Natural killer cell treated with Interleukin-12 subunit alpha and Interleukin-12 subunit beta and Interleukin-15 and Interleukin-18, amount 100 ng/mL, for 72 hours (primary cell): Measurements from ENCODE around the gene TMA7. TPM values are rescaled to one million over a fixed set of nuclear protein-coding genes. Genes with fewer than 3 reads are reported as not detected.
"Not testable (repeated sequence)": the region's sequence is repeated elsewhere in the genome, so short reads cannot be mapped to it uniquely, and the experiment has no call there.

Experiments used
- ATAC-seq, 2 donors: fragments of 150-1000 bp; cut with Tn5 transposase in 1 of 2; sonication (Bioruptor Pico), chemical (Tn5 transposase) in 1 of 2; 2 replicates each; pipeline ENCODE4 v1.10.0; 2021
- DNase-seq: peaks from one replicate; pipeline ENCODE4 v3.0.0; 2022; ENCODE audit warnings: low spot score
- H3K27ac Mint-ChIP-seq, 2 donors: 1 replicate in 1 of 2; 2 replicates in 1 of 2; pipeline ENCODE4 v1.8.0; 2022; ENCODE audit warnings: mixed read lengths in 2 of 2, mild to moderate bottlenecking in 1 of 2, moderate library complexity in 1 of 2
- H3K27me3 Mint-ChIP-seq, 2 donors: 1 replicate in 1 of 2; 2 replicates in 1 of 2; pipeline ENCODE4 v1.8.0; 2022; ENCODE audit warnings: mixed read lengths in 2 of 2
- H3K36me3 Mint-ChIP-seq: one replicate; pipeline ENCODE4 v1.8.0; 2022; ENCODE audit warnings: mixed read lengths
- H3K4me1 Mint-ChIP-seq, 2 donors: 1 replicate in 1 of 2; 2 replicates in 1 of 2; pipeline ENCODE4 v1.8.0; 2022; ENCODE audit warnings: low read depth in 2 of 2, mixed read lengths in 2 of 2, mild to moderate bottlenecking in 1 of 2
- H3K4me3 Mint-ChIP-seq: one replicate; pipeline ENCODE4 v1.8.0; 2022; ENCODE audit warnings: mixed read lengths
- H3K9me3 Mint-ChIP-seq: 2 replicates; pipeline ENCODE4 v1.8.0; 2022; ENCODE audit warnings: mixed read lengths
- total RNA-seq, 2 donors: library from RNA; stranded (reverse); gene quantifications; one replicate each; pipeline ENCODE4 v1.2.3, GENCODE V29; 2022

TMA7 gene
- total RNA-seq, 2 donors from 2014 or later: 202 to 217 TPM

DNA sequence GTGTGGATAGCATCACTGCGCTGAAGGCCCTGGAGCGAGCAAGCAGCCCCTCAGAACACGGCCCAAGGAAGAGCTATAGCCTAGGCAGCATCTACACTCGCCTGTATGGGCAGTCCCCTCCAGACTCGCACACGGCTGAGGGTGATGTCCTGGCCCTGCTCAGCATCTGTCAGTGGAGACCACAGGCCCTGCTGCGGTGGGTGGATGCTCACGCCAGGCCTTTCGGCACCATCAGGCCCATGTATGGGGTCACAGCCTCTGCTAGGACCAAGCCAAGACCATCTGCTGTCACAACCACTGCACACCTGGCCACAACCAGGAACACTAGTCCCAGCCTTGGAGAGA is 27.0 kb downstream of the TMA7 start:
- H3K4me1 Mint-ChIP-seq: peaks cover 39 to 41% of the 10 kb centered on the region in 2 donors
- no peaks in the 10 kb centered on the region for H3K27me3 Mint-ChIP-seq
- H3K4me3 Mint-ChIP-seq: peak overlapping the region; percentile 92
- H3K9me3 Mint-ChIP-seq: no peaks in the 10 kb centered on the region
- ATAC-seq: no peak
- no peak for DNase-seq
- H3K36me3 Mint-ChIP-seq: no peaks in the 10 kb centered on the region
- peak overlapping the region; percentile 96 to 100 for H3K27ac Mint-ChIP-seq

DNA sequence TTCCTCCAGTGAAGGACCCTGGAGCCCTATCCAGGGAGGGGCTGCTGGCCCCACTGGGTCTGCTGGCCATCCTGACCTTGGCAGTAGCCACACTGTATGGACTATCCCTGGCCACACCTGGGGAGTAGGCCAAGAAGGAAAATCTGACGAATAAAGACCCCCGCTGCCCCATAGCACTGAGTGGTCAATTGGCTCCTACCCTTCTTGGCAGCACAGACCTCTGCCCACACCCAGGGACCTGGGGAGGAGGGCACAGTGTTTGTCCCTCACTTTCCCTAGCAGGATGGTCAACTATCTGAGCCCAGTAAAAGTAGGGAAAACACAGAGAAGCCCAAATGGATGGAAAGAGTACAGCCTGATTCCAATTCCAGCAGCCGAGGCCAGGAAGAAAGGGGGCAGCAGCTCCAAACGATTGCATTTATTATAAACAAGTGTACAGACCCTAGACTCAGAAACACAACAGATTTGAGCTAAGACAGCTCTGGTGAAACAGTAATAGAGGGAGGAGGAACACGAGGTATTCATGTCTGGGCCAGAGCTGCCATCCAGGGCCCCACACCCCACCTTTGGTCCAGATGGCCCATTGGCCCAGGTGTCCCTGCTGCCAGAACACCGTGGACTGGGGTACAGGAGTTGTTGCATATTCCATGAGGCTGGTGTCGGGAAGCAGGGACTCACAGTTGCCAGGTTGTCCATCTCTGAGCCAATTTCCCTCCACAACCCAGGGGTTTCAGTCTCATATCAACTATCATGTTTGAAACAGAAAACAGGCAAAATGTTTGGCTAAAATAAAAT is 27.6 kb downstream of the TMA7 start:
- Mint-ChIP-seq H3K36me3 (no peaks in the 10 kb centered on the region), H3K4me3 (peak overlapping the region; percentile 92), H3K4me1 (peaks cover 39 to 41% of the 10 kb centered on the region in 2 donors), H3K9me3 (no peaks in the 10 kb centered on the region), H3K27me3 (no peaks in the 10 kb centered on the region), H3K27ac (peak overlapping the region; percentile 96 to 100)
- ATAC-seq: no peak
- DNase-seq: no peak

DNA sequence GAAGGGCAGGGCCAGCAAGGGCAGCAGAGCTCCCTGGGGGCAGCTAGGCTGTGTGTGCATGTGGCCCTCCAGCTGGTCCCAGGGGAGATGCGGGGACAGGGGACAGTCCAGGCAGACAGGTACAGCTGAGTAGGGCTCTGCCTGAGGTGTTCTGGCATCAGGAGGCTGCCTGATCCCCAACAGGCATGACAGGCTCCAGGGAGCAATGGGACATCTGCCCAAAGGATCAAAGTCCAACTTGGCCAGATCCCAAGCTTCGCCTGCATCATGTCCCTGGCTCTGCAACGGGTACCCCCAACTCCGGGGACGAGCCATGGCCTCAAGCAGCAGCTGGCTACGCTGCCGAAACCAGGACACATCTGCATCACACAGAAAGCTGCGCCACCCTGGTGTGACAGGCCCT is 28.3 kb downstream of the TMA7 start:
- DNase-seq: no peak
- peak overlapping the region; percentile 96 to 100 for H3K27ac Mint-ChIP-seq
- H3K27me3 Mint-ChIP-seq: no peaks in the 10 kb centered on the region
- H3K36me3 Mint-ChIP-seq: no peaks in the 10 kb centered on the region
- no peaks in the 10 kb centered on the region for H3K9me3 Mint-ChIP-seq
- no peak for ATAC-seq
- H3K4me1 Mint-ChIP-seq: peaks cover 45 to 48% of the 10 kb centered on the region in 2 donors
- H3K4me3 Mint-ChIP-seq: peak overlapping the region; percentile 92

DNA sequence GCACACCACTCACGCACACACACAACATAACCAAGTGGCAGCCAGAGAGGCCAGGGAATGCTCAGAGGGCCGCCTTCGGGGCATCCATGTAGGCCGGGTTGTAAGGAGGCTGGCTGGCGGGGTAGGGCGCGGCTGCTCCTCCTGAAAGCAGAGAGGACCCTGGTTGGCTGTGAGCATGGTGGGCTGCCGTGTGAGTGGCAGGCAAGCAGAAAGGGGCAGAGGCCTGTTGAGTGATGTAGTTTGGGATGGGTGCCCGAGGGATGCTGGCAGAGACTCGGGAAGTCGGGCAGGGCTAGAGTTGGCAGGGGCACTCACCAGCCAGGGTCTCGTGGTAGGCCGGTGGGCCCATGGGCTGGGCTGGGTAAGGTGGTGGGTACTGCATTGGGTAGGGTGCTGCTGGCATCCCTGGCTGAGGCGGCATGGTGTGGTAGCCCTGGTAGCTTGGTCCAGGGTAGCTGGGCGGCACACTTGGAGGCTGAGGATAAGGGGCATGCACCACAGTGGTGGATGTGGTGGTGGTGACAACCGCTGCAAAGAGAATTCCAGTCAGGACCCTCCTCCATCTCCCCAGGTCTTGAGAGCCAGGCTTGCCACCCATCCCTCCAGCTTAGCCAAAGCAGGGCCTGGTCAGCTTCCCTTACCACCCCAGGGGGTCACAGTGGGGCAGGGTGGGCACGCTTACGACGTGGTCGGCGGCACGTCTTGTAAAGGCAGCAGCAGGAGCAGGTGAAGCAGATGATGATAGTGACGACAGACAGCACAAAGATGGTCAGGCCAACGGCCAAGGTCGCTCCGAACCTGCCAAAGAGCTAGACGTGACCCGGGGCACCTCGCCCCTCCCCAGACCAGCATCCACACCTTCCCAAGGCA is 29.2 kb downstream of the TMA7 start:
- peak overlapping the region; percentile 96 to 100 for H3K27ac Mint-ChIP-seq

DNA sequence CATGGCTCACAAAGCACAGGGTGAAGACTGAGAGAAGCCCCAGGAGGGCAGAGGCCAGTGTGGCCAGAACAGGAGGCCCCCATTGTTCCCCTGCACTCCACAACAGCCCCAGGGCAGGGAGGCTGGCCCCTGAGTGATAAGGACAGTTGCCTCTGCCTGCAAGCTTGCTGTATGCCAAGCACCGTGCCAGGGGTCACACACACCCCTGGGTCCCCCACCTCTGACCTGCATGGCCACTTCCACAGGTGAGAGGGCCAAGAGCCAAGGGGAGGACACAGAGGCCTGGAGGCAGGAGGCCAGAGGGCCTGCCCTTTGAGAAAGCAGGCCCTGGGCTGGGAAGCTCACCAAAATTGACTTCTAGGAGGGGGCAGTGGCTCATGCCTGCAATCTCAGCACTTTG is 30.2 kb downstream of the TMA7 start:
- DNase-seq (no peak), ATAC-seq (no peak)
- peak overlapping the region; percentile 40 for H3K4me3 Mint-ChIP-seq
- peak overlapping the region; percentile 96 to 100 for H3K27ac Mint-ChIP-seq
- no peaks in the 10 kb centered on the region for H3K9me3 Mint-ChIP-seq
- H3K36me3 Mint-ChIP-seq: no peaks in the 10 kb centered on the region
- peaks cover 57 to 59% of the 10 kb centered on the region in 2 donors for H3K4me1 Mint-ChIP-seq
- H3K27me3 Mint-ChIP-seq: no peaks in the 10 kb centered on the region

More for the DNA sequence above, 29.2 kb downstream of the TMA7 start:
- Mint-ChIP-seq H3K9me3 (no peaks in the 10 kb centered on the region), H3K27me3 (no peaks in the 10 kb centered on the region), H3K4me3 (peak overlapping the region; percentile 40), H3K4me1 (peaks cover 49 to 52% of the 10 kb centered on the region in 2 donors), H3K36me3 (no peaks in the 10 kb centered on the region)
- no peak for DNase-seq
- ATAC-seq: no peak

DNA sequence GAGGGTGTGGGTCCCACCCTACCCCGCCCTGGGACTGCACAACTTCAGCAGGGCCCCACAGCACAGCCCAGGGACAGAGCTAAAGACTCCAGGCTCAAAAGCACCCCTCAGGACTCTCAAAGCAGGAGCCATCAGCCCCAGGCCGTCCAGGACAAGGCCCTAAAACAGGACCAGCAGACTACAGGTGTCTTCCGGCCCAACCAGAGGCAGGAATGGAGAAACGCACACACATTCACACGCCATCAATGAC is 32.5 kb downstream of the TMA7 start:
- H3K4me1 Mint-ChIP-seq: peaks cover 46 to 47% of the 10 kb centered on the region in 2 donors
- peak overlapping the region; percentile 97 for H3K4me3 Mint-ChIP-seq
- H3K9me3 Mint-ChIP-seq: no peaks in the 10 kb centered on the region
- no peak for DNase-seq
- H3K36me3 Mint-ChIP-seq: no peaks in the 10 kb centered on the region
- no peaks in the 10 kb centered on the region for H3K27me3 Mint-ChIP-seq
- ATAC-seq: peak in 1 of 2 donors; percentile 33
- H3K27ac Mint-ChIP-seq: peak overlapping the region; percentile 96 to 100

DNA sequence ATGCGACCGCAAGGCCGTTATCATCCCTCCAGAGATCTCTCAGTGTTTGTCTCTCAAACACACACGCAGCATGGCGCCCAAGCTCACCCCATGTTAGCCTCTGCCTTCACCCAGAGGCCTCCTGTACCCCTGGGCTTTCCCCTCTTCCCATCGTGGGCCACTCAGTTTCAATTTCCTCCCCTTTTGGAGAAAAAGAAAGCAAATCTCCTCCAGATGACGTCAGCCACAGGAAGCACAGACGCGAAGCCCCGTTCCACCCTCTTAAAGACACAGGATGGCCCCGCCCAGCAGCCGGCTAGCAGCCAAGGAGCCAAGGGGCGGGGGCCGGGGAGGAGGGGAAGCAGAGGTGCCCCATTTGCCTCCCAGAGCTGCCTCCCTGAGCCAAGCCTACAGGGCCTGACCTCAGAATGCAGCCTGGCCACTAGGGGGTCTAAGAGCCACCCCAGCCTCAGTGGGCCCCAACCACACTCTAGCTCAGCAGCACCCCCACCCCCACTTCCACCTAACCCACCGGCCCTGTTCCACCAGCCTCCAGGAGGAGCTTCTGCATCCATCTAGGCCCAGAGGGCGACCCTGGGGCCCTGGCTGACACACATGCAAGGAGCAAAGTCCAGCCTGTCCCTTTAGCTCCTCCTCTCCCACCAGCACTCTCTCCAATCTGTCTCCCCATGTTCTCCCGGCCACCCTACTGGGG is 33.0 kb downstream of the TMA7 start:
- H3K27ac Mint-ChIP-seq: peak overlapping the region; percentile 96 to 100
- peak overlapping the region; percentile 97 for H3K4me3 Mint-ChIP-seq
- ATAC-seq: peak; percentile 93 to 94
- H3K9me3 Mint-ChIP-seq: no peaks in the 10 kb centered on the region
- peaks cover 46 to 47% of the 10 kb centered on the region in 2 donors for H3K4me1 Mint-ChIP-seq
- peak; percentile 94 for DNase-seq
- H3K27me3 Mint-ChIP-seq: no peaks in the 10 kb centered on the region
- H3K36me3 Mint-ChIP-seq: no peaks in the 10 kb centered on the region

DNA sequence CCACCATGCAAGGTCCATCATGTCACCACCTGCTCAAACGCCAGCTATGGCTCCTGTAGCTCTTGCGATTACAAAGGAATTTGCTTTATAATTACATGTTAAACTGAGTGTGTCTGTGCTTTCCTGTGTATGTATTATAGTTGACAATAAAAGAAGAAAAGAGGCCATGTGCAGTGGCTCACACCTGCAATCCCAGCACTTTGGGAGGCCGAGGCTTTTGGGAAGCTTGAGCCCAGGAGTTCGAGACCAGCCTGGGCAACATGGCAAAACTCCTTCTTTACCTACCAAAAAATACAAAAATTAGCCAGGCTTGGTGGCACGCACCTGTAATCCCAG is 33.5 kb downstream of the TMA7 start:
- Mint-ChIP-seq H3K4me3 (peak overlapping the region; percentile 97), H3K27me3 (no peaks in the 10 kb centered on the region), H3K36me3 (no peaks in the 10 kb centered on the region), H3K27ac (peak overlapping the region; percentile 96 to 100), H3K4me1 (peaks cover 49% of the 10 kb centered on the region in 2 donors), H3K9me3 (no peaks in the 10 kb centered on the region)
- DNase-seq (no peak), ATAC-seq (no peak)

DNA sequence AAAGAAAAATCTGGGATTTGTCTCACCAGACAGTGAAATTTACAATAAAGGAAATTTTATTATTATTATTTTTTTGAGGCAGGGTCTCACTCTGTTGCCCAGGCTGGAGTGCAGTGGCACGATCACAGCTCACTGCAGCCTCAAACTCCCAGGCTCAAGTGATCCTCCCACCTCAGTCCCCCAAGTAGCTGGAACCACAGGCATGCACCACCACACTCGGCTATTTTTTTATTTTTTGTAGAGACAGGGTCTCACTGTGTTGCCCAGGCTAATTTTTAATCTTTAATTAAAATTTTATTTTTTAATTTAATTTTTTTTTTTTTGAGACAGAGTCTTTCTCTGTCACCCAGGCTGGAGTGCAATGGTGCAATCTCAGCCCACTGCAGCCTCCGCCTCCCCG is 34.0 kb downstream of the TMA7 start:
- H3K4me1 Mint-ChIP-seq: peaks cover 49% of the 10 kb centered on the region in 2 donors
- H3K27ac Mint-ChIP-seq: peak overlapping the region; percentile 96 to 100
- H3K27me3 Mint-ChIP-seq, H3K4me3 Mint-ChIP-seq, ATAC-seq, DNase-seq, H3K36me3 Mint-ChIP-seq, H3K9me3 Mint-ChIP-seq: not testable (repeated sequence)

DNA sequence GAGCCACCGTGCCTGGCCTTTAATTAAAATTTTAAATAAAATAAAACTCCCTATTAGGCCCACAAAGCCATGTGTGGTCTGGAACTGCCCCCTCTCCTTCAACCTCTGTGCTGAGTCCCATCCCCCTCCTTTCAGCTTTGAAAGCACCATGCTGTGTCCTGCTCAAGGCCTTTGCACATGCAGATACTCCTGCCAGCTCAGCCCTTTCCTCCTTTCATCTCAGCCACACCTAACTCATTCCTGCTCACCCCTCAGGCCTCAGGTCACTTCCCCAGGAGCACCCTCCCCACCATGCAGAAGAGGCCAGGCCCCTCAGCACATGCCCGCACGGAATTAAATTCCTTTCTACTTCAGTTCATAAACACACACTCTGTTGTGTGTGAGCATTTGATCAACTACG is 34.6 kb downstream of the TMA7 start:
- peaks cover 48% of the 10 kb centered on the region in 2 donors for H3K4me1 Mint-ChIP-seq
- peak overlapping the region; percentile 39 for H3K4me3 Mint-ChIP-seq
- ATAC-seq (no peak), DNase-seq (no peak)
- H3K9me3 Mint-ChIP-seq: no peaks in the 10 kb centered on the region
- H3K27ac Mint-ChIP-seq: peak overlapping the region; percentile 54 to 67
- H3K36me3 Mint-ChIP-seq: no peaks in the 10 kb centered on the region
- no peaks in the 10 kb centered on the region for H3K27me3 Mint-ChIP-seq

DNA sequence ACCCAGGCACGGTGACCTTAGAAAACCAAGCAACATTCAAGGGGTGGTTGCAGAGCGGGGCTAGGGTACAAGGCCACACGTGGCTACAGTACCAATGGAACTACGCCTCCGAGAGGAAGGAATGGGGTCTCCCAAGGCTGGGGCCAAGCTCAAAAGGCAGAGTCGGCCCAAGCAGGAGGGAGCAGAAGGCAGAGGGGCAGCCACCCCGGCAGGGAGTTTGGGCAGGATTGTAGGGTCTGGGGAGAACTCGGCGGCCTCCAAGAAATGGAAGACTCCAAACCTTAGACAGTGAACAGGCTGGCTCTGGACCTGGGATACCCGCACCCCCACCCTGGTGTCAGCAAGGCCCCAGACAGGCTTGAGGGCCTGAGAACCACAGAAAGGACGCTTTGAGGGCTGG is 35.1 kb downstream of the TMA7 start:
- Mint-ChIP-seq H3K27ac (peak overlapping the region; percentile 54 to 67), H3K4me3 (peak overlapping the region; percentile 39), H3K36me3 (no peaks in the 10 kb centered on the region), H3K27me3 (no peaks in the 10 kb centered on the region), H3K4me1 (peaks cover 44 to 45% of the 10 kb centered on the region in 2 donors), H3K9me3 (no peaks in the 10 kb centered on the region)
- no peak for DNase-seq
- no peak for ATAC-seq

DNA sequence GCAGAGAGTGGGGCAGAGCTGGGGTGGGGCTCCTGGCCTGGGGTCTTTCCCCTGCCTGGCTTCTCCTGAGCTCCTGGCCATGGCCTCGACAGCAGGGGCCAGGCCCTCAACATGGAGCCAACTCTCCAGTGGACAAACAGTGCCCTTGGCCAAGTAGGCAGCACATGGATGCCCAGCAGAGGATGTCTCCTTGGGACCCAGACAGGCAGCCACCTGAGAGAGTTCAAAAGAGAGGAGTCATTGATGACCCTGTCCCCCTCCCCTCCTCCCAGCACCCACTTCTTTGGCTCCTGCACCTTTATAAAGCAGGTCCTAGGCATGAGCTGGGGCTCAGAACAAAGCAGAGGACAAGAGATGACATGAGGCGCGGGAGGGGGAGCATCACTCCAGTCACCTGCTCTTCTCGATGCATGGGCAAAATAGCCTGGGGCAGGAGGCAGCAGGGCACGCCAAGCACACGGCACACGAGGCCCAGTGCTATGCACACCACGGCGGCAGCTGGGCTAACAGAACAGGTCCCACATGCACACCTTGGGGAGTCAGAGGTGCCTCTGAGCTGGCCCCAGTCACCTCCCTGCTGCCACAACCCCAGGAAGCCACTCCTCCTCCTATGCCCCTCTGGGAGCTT is 36.5 kb downstream of the TMA7 start:
- H3K9me3 Mint-ChIP-seq: no peaks in the 10 kb centered on the region
- ATAC-seq: no peak
- no peaks in the 10 kb centered on the region for H3K36me3 Mint-ChIP-seq
- H3K27ac Mint-ChIP-seq: peak overlapping the region; percentile 67 to 94
- no peak for DNase-seq
- peaks cover 43 to 47% of the 10 kb centered on the region in 2 donors for H3K4me1 Mint-ChIP-seq
- no peaks in the 10 kb centered on the region for H3K27me3 Mint-ChIP-seq
- no peak overlapping the region for H3K4me3 Mint-ChIP-seq

DNA sequence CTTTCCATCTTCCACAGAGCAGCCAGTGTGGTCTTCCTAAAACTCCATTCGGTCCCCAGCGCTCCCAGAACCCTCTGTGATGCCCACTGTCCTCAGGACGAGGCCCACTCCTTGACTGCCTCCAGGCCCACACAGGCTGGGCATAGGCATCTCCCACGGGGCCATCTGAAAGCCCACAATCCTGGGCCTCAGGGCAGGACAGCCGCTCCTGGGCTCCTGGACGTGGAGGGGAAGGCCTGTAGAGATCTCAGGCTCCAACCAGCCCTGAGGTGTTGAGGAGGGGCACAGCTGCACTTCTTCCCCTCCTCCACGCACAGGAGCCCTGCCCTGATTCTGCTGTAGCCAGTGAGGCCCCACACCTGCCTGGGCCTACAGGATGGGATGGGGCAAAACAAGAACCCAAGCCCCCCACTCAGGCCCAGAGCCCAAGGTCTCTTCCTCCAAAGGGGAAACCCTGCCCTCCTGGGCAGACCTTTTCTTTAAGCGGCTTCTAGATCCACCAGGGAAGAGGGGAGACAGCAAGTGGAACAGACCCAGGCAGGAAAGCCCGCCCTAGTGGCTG is 38.0 kb downstream of the TMA7 start:
- H3K4me1 Mint-ChIP-seq: peaks cover 39 to 43% of the 10 kb centered on the region in 2 donors
- DNase-seq (no peak), ATAC-seq (peak in 1 of 2 donors; percentile 3)
- H3K9me3 Mint-ChIP-seq: no peaks in the 10 kb centered on the region
- no peaks in the 10 kb centered on the region for H3K27me3 Mint-ChIP-seq
- H3K4me3 Mint-ChIP-seq: peak overlapping the region; percentile 95
- H3K27ac Mint-ChIP-seq: peak overlapping the region; percentile 94 to 99
- H3K36me3 Mint-ChIP-seq: no peaks in the 10 kb centered on the region
